K562 (cell line): ENCODE measurements around the gene KCNC4. TPM values are rescaled to one million over a fixed set of nuclear protein-coding genes. Genes with fewer than 3 reads are reported as not detected.

Experiments used
- ADNP ChIP-seq: fragments of 200-800 bp; sonication (Bioruptor generic); IDR thresholded peaks from 2 replicates; pipeline ENCODE4 v1.6.1; 2016; ENCODE audit warnings: missing genetic modification characterization, missing compliant biosample characterization
- ASH1L ChIP-seq: fragments of 450-650 bp; IDR thresholded peaks from 2 replicates; pipeline ENCODE4 v1.6.1; 2018; ENCODE audit warnings: borderline replicate concordance, mild to moderate bottlenecking, low read depth; ENCODE audit not compliant: partially characterized antibody
- GATA2 ChIP-seq: sonication (generic); formaldehyde crosslinking; IDR thresholded peaks from 2 replicates; pipeline ENCODE4 v1.4.0; 2020; ENCODE audit warnings: mild to moderate bottlenecking, missing genetic modification reagents
- KLF13 ChIP-seq: fragments of 450-650 bp; IDR thresholded peaks from 2 replicates; pipeline ENCODE4 v1.6.1; 2016; ENCODE audit warnings: missing genetic modification characterization, low read depth, mild to moderate bottlenecking, missing compliant biosample characterization, moderate library complexity, borderline replicate concordance
- MYNN ChIP-seq, 2 experiments: sonication (generic); formaldehyde crosslinking in 1 of 2; IDR thresholded peaks; 2 replicates each; pipeline versions ENCODE4 v1.5.0 to v1.6.1; 2016 to 2020; ENCODE audit warnings: antibody characterized with exemption in 1 of 2, missing genetic modification reagents in 1 of 2
- NEUROD1 ChIP-seq: fragments of 150-350 bp; IDR thresholded peaks from 2 replicates; pipeline ENCODE4 v1.6.1; 2014; ENCODE audit warnings: borderline replicate concordance, low read length, low read depth; ENCODE audit not compliant: partially characterized antibody
- NFRKB ChIP-seq: fragments of 450-650 bp; IDR thresholded peaks from 2 replicates; pipeline ENCODE4 v1.6.1; 2016; ENCODE audit warnings: low read depth
- NRF1 ChIP-seq, 2 experiments: fragments of 450-650 bp; IDR thresholded peaks in 1 of 2; conservative IDR thresholded peaks in 1 of 2; 2 replicates each; pipeline ENCODE4 v1.6.1; 2014; ENCODE audit warnings: mild to moderate bottlenecking in 2 of 2
- RFX5 ChIP-seq: IDR thresholded peaks from 2 replicates; pipeline ENCODE4 v1.6.1; 2011; ENCODE audit warnings: low read depth, mild to moderate bottlenecking, improper control_type of control experiment, low read length
- SETDB1 ChIP-seq: IDR thresholded peaks from one replicate; pipeline ENCODE4 v1.6.1; 2012; ENCODE audit warnings: low read length, control low read depth, inconsistent platforms
- SUPT5H ChIP-seq: fragments of 450-650 bp; IDR thresholded peaks from 2 replicates; pipeline ENCODE4 v1.6.1; 2016
- TBP ChIP-seq: optimal IDR thresholded peaks from 2 replicates; pipeline ENCODE3; 2011; ENCODE audit warnings: low read depth, low read length, improper control_type of control experiment
- TEAD1 ChIP-seq, 2 experiments: fragments of 450-650 bp in 1 of 2; sonication (generic) in 1 of 2; formaldehyde crosslinking; IDR thresholded peaks; 2 replicates each; pipeline versions ENCODE4 v1.4.0 to v1.8.0; 2020 to 2022; ENCODE audit warnings: mild to moderate bottlenecking in 2 of 2, missing genetic modification reagents in 1 of 2
- THRAP3 ChIP-seq: fragments of 450-650 bp; IDR thresholded peaks from 2 replicates; pipeline ENCODE4 v1.6.1; 2016; ENCODE audit warnings: mild to moderate bottlenecking, inconsistent platforms, borderline replicate concordance
- ZNF24 ChIP-seq: fragments of 450-650 bp; IDR thresholded peaks from 2 replicates; pipeline ENCODE4 v1.6.1; 2016
- polyA plus RNA-seq, 8 experiments: library from polyadenylated mRNA; depleted of rRNA in 4 of 8; stranded (reverse) in 5 of 8; unstranded in 3 of 8; fragments of >200 nt; fragmentation: Nextera tagmentation in 2 of 8; fragmentation: Illumina TruSeq in 1 of 8; extraction: Ambion mirVana in 2 of 8; extraction: Trizol in 1 of 8; gene quantifications; 2 replicates each; pipeline versions ENCODE4 v1.2.1 to v1.2.3, GENCODE V29; 2011 to 2014; ENCODE audit warnings: inconsistent platforms in 1 of 8, missing spikeins in 1 of 8
- total RNA-seq, 7 experiments: library from RNA; depleted of rRNA in 6 of 7; stranded (reverse); fragments of >200 nt in 6 of 7; fragmentation: Illumina TruSeq in 2 of 7; extraction: Trizol in 2 of 7; gene quantifications; 2 replicates each; pipeline versions ENCODE4 v1.2.1 to v1.2.3, GENCODE V29; 2011 to 2021; ENCODE audit warnings: low replicate concordance in 1 of 7
- TF ChIP-seq, protein P1 (sequence below): fragments of 450-650 bp; IDR thresholded peaks from 2 replicates; pipeline ENCODE4 v1.6.1; 2016; ENCODE audit warnings: low read depth
- TF ChIP-seq, protein P2 (sequence below): fragments of 250-450 bp; sonication (Bioruptor Pico); IDR thresholded peaks from 2 replicates; pipeline ENCODE4 v1.5.0; 2021
- TF ChIP-seq, protein P3 (sequence below): sonication (generic); formaldehyde crosslinking; IDR thresholded peaks from 2 replicates; pipeline ENCODE4 v1.9.0; 2022; ENCODE audit warnings: mild to moderate bottlenecking, missing genetic modification reagents

Gene KCNC4
- total and polyA plus RNA-seq, 9 of the 15 experiments (the other 6 are each of a cell fraction or from before 2014, with no cell fraction given): 0.07 to 1.8 (median 0.73) TPM

DNA sequence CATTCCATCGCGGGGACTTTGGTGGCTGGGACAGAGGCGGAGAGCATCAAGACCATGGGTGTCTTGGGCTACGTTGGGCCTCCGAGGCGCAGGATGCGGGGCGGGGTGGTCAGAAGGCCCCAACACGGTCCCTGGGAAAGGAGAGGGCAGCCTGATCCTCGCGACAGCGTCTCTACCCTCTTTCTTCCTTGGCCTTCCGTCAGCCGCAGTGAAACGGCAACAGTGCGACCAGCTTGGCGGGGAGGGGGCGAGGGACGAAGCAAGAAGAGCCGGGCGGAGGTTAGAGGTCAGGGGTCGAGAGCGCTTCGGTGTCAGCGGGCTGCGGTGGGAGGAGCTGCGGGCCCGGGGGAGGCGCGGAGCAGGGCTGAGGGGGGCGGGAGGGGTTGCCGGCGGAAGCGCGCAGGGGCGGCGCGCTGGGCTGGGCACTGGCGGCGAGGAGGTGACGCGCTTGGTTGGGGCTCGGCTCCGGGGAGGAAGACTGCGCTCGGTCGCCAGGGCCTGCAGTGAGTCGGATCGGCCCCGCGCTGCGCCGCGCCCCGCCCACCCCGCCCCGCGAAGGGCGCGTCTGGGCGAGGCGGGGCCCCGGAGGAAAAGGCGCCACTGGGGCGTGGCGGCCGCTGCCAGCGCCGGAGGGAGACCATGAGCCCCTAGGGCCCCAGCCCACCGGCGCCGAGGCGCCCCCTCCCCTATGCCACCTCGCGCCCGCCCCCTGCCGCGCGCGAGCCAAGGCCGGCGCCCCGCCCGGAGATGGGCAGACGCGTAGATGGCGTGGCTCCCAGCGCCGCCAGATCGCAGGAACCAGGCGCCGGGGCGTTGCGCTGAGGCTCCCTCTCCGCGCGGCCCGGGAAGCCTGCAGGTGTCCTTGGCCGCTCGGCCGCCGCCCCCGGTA lies at the start of gene KCNC4 (continued):
- TF ChIP-seq KLF13 (tag) (no peak), MYNN (IDR thresholded peaks at IDR 0.05) (no peak), MYNN (CRISPR knock-in tag; IDR thresholded peaks at IDR 0.05) (no peak), TBP (peak; percentile 8), NFRKB (no peak), RFX5 (no peak), TEAD1 (CRISPR knock-in tag; IDR thresholded peaks at IDR 0.05) (no peak), GATA2 (no peak), THRAP3 (no peak), SUPT5H (no peak), SETDB1 (no peak), NRF1 (conservative IDR thresholded peaks at IDR 0.05 in 1 of 2, IDR thresholded peaks at IDR 0.05 in 1 of 2) (peak; percentile 40 to 46; a peak in 3 of 4 replicates), ASH1L (no peak), ZNF24 (no peak), NEUROD1 (no peak), ADNP (no peak)
- TF ChIP-seq, protein P1, sequence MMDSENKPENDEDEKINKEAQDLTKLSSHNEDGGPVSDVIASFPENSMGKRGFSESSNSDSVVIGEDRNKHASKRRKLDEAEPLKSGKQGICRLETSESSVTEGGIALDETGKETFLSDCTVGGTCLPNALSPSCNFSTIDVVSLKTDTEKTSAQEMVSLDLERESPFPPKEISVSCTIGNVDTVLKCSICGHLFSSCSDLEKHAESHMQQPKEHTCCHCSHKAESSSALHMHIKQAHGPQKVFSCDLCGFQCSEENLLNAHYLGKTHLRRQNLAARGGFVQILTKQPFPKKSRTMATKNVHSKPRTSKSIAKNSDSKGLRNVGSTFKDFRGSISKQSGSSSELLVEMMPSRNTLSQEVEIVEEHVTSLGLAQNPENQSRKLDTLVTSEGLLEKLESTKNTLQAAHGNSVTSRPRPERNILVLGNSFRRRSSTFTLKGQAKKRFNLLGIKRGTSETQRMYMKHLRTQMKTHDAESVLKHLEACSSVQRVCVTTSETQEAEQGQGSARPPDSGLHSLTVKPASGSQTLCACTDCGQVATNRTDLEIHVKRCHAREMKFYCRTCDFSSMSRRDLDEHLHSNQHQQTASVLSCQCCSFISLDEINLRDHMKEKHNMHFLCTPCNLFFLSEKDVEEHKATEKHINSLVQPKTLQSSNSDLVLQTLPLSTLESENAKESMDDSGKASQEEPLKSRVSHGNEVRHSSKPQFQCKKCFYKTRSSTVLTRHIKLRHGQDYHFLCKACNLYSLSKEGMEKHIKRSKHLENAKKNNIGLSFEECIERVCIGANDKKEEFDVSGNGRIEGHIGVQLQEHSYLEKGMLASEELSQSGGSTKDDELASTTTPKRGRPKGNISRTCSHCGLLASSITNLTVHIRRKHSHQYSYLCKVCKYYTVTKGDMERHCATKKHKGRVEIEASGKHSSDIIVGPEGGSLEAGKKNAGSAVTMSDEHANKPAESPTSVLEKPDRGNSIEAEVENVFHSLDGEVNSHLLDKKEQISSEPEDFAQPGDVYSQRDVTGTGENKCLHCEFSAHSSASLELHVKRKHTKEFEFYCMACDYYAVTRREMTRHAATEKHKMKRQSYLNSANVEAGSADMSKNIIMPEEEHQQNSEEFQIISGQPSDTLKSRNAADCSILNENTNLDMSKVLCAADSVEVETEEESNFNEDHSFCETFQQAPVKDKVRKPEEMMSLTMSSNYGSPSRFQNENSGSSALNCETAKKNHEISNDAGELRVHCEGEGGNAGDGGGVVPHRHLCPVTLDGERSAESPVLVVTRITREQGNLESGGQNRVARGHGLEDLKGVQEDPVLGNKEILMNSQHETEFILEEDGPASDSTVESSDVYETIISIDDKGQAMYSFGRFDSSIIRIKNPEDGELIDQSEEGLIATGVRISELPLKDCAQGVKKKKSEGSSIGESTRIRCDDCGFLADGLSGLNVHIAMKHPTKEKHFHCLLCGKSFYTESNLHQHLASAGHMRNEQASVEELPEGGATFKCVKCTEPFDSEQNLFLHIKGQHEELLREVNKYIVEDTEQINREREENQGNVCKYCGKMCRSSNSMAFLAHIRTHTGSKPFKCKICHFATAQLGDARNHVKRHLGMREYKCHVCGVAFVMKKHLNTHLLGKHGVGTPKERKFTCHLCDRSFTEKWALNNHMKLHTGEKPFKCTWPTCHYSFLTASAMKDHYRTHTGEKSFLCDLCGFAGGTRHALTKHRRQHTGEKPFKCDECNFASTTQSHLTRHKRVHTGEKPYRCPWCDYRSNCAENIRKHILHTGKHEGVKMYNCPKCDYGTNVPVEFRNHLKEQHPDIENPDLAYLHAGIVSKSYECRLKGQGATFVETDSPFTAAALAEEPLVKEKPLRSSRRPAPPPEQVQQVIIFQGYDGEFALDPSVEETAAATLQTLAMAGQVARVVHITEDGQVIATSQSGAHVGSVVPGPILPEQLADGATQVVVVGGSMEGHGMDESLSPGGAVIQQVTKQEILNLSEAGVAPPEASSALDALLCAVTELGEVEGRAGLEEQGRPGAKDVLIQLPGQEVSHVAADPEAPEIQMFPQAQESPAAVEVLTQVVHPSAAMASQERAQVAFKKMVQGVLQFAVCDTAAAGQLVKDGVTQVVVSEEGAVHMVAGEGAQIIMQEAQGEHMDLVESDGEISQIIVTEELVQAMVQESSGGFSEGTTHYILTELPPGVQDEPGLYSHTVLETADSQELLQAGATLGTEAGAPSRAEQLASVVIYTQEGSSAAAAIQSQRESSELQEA: no peak
- TF ChIP-seq, protein P2, sequence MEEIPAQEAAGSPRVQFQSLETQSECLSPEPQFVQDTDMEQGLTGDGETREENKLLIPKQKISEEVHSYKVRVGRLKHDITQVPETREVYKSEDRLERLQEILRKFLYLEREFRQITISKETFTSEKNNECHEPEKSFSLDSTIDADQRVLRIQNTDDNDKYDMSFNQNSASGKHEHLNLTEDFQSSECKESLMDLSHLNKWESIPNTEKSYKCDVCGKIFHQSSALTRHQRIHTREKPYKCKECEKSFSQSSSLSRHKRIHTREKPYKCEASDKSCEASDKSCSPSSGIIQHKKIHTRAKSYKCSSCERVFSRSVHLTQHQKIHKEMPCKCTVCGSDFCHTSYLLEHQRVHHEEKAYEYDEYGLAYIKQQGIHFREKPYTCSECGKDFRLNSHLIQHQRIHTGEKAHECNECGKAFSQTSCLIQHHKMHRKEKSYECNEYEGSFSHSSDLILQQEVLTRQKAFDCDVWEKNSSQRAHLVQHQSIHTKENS (CRISPR knock-in tag): no peak
- TF ChIP-seq, protein P3, sequence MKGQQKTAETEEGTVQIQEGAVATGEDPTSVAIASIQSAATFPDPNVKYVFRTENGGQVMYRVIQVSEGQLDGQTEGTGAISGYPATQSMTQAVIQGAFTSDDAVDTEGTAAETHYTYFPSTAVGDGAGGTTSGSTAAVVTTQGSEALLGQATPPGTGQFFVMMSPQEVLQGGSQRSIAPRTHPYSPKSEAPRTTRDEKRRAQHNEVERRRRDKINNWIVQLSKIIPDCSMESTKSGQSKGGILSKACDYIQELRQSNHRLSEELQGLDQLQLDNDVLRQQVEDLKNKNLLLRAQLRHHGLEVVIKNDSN: no peak
